ENCODE results near the gene CFAP69.

DNA sequence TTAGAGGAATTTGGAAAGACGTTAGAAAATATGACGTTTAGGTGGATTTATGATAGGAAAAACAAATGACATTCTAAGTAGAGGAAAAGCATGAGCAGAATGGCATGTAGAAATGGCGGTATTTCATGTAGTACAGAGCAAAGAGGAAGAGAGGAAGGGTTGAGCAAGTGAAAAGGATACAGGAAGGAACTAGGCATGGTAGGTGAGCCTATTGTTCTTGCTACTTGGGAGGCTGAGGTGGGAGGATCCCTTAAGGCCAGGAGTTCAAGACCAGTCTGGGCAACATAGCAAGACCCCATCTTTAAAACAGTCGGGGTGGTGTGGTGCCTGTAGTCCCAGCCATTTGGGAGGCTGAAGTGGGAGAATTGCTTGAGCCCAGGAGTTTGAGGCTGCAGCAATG lies 102.8 kb downstream of the CFAP69 start:
- TF ChIP-seq, protein P1, sequence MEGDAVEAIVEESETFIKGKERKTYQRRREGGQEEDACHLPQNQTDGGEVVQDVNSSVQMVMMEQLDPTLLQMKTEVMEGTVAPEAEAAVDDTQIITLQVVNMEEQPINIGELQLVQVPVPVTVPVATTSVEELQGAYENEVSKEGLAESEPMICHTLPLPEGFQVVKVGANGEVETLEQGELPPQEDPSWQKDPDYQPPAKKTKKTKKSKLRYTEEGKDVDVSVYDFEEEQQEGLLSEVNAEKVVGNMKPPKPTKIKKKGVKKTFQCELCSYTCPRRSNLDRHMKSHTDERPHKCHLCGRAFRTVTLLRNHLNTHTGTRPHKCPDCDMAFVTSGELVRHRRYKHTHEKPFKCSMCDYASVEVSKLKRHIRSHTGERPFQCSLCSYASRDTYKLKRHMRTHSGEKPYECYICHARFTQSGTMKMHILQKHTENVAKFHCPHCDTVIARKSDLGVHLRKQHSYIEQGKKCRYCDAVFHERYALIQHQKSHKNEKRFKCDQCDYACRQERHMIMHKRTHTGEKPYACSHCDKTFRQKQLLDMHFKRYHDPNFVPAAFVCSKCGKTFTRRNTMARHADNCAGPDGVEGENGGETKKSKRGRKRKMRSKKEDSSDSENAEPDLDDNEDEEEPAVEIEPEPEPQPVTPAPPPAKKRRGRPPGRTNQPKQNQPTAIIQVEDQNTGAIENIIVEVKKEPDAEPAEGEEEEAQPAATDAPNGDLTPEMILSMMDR (conservative IDR thresholded peaks at IDR 0.05; ENCODE audit: low read depth in 2 of 2), result no peak
- TF ChIP-seq POLR2AphosphoS5 (IDR thresholded peaks at IDR 0.05; ENCODE audit: low read depth) (no peak), EZH2phosphoT487 (IDR thresholded peaks at IDR 0.05; ENCODE audit: unreplicated experiment) (no peak), EZH2 (IDR thresholded peaks at IDR 0.05; ENCODE audit: low read depth, unreplicated experiment) (no peak), CREB1 (CRISPR knock-in tag; IDR thresholded peaks at IDR 0.05; ENCODE audit: low read depth) (no peak), ZNF114 (CRISPR knock-in tag; IDR thresholded peaks at IDR 0.05) (no peak)
- TF ChIP-seq, protein P2, sequence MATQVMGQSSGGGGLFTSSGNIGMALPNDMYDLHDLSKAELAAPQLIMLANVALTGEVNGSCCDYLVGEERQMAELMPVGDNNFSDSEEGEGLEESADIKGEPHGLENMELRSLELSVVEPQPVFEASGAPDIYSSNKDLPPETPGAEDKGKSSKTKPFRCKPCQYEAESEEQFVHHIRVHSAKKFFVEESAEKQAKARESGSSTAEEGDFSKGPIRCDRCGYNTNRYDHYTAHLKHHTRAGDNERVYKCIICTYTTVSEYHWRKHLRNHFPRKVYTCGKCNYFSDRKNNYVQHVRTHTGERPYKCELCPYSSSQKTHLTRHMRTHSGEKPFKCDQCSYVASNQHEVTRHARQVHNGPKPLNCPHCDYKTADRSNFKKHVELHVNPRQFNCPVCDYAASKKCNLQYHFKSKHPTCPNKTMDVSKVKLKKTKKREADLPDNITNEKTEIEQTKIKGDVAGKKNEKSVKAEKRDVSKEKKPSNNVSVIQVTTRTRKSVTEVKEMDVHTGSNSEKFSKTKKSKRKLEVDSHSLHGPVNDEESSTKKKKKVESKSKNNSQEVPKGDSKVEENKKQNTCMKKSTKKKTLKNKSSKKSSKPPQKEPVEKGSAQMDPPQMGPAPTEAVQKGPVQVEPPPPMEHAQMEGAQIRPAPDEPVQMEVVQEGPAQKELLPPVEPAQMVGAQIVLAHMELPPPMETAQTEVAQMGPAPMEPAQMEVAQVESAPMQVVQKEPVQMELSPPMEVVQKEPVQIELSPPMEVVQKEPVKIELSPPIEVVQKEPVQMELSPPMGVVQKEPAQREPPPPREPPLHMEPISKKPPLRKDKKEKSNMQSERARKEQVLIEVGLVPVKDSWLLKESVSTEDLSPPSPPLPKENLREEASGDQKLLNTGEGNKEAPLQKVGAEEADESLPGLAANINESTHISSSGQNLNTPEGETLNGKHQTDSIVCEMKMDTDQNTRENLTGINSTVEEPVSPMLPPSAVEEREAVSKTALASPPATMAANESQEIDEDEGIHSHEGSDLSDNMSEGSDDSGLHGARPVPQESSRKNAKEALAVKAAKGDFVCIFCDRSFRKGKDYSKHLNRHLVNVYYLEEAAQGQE (IDR thresholded peaks at IDR 0.05; ENCODE audit: unreplicated experiment), result no peak

Data from GM23338 (cell line).